Measurements from ENCODE around the gene CHFR. TPM values are rescaled to one million over a fixed set of nuclear protein-coding genes. Genes with fewer than 3 reads are reported as not detected.

Gene CHFR
- total and polyA plus RNA-seq, 9 of the 15 experiments (the other 6 are each of a cell fraction or from before 2014, with no cell fraction given): 0.61 to 33.9 (median 19.3) TPM

DNA sequence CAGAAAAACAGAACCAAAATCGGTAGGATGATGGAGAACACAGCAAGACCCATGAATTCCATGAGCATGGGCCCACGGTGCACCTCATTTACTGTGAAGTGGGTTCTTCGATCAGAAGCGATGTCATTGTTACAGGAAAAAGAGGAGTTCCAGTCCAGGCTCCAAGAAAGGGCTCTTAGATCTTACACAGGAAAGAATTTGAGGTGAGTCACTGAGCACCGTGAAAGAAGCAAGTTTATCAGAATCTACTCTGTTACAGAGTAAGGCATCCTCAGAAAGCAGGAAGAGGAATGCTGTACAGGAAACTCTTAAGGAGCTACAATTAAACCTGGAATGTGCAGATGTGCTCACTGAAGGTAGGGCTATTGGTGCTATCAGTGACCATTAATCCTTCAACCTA, 11.6 kb upstream of the CHFR start (continued):
- TF ChIP-seq POLR2B (IDR thresholded peaks at IDR 0.05; ENCODE audit: low read depth, partially characterized antibody): no peak
- TF ChIP-seq ZNF134 (CRISPR knock-in tag; conservative IDR thresholded peaks at IDR 0.05): no peak
- no peak for TF ChIP-seq SAP30 (IDR thresholded peaks at IDR 0.05; ENCODE audit: borderline replicate concordance, insufficient read depth, low read depth, low read length, poor library complexity, severe bottlenecking)

DNA sequence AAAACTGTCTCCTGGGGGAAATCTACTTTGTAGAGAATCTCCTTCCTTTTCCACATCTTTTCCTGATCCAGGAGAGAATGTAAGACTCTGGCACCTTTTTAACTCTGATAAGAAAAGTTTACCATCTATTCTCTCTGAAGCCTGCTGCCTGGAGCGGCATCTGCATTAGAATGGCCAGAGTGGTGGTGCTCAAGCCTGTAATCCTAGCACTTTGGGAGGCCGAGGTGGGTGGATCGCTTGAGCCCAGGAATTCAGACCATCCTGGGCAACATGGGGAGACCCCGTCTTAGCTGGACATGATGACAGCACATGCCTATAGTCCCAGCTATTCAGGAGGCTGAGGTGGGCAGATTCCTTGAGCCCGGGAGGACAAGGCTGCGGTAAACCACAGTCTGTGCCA, 1.4 kb upstream of the CHFR start:
- no peak overlapping the region for H3K4me3 ChIP-seq
- no peak overlapping the region for H3K27ac ChIP-seq (ENCODE audit: extremely low read depth, low read depth, low read length)
- peaks cover 4% of the 10 kb centered on the region; the same call in 1 of the 3 replicates for H3K79me2 ChIP-seq (ENCODE audit: control insufficient read depth, insufficient read depth, low read length)
- ChIA-PET POLR2A (no interaction called here), CTCF (ENCODE audit: low intra/inter-chr PET ratio) (no interaction called here)
- H3K4me1 ChIP-seq (replicated peaks in 1 of 2; ENCODE audit: control insufficient read depth in 2 of 2, insufficient read depth in 2 of 2, low read length in 2 of 2): peaks cover 7 to 10% of the 10 kb centered on the region in 2 experiments; a peak in 3 of 5 replicates
- FAIRE-seq (no peak), DNase-seq (ENCODE audit: extremely low read depth in 1 of 4, low spot score in 3 of 4) (no peak), ATAC-seq (no peak)
- H3K27me3 ChIP-seq (ENCODE audit: control insufficient read depth in 2 of 2, insufficient read depth in 2 of 2, low read length in 2 of 2): peaks cover 2 to 6% of the 10 kb centered on the region in 2 experiments; a peak in 1 of 5 replicates
- no peaks in the 10 kb centered on the region for H3K9me1 ChIP-seq (ENCODE audit: control insufficient read depth, insufficient read depth, low read length)
- intact Hi-C loops (cut with micrococcal nuclease): no loop called here
- no peaks in the 10 kb centered on the region for H4K20me1 ChIP-seq (replicated peaks; ENCODE audit: control insufficient read depth, insufficient read depth, low read length)
- no peak overlapping the region for H3K4me2 ChIP-seq (ENCODE audit: insufficient read depth, low read length)
- H3K36me3 ChIP-seq (ENCODE audit: control insufficient read depth, insufficient read depth, low read length): peaks cover 5% of the 10 kb centered on the region; the same call in 2 of the 3 replicates
- in situ Hi-C loops (cut with MboI): no loop called here
- WGBS (ENCODE audit: insufficient coverage, low coverage, missing lambda C conversion rate): 42% methylated on average over 6 of the region's 6 CpGs
- no peak overlapping the region for H2AFZ ChIP-seq (ENCODE audit: low read depth, low read length)
- no peak overlapping the region for H3K9ac ChIP-seq (ENCODE audit: insufficient read depth in 1 of 2, low read depth in 2 of 2, low read length in 2 of 2)
- peaks cover 17% of the 10 kb centered on the region for H3K9me3 ChIP-seq (replicated peaks; ENCODE audit: control insufficient read depth, insufficient read depth, low read depth, low read length)
- BruUV-seq (replicated peaks): no TSS peak
- TF ChIP-seq SP2 (IDR thresholded peaks at IDR 0.05; ENCODE audit: extremely low read depth, low read depth, low read length, poor library complexity, severe bottlenecking) (no peak), ZNF551 (CRISPR knock-in tag; IDR thresholded peaks at IDR 0.05) (no peak), ZNF232 (CRISPR knock-in tag; IDR thresholded peaks at IDR 0.05) (no peak), WHSC1 (IDR thresholded peaks at IDR 0.05; ENCODE audit: low read length) (no peak), ELF4 (CRISPR knock-in tag; IDR thresholded peaks at IDR 0.05) (no peak), PKNOX1 (IDR thresholded peaks at IDR 0.05) (no peak), POLR3A (IDR thresholded peaks at IDR 0.05; ENCODE audit: borderline replicate concordance, extremely low read depth, insufficient read depth, insufficient read length) (no peak), POLR2AphosphoS2 (IDR thresholded peaks at IDR 0.05; ENCODE audit: low read length) (no peak), ZFP36 (IDR thresholded peaks at IDR 0.05; ENCODE audit: low read depth, low read length, partially characterized antibody) (no peak), ZNF586 (CRISPR knock-in tag; conservative IDR thresholded peaks at IDR 0.05) (no peak), E2F1 (CRISPR knock-in tag; IDR thresholded peaks at IDR 0.05) (no peak), ZSCAN29 (IDR thresholded peaks at IDR 0.05) (no peak), ZNF408 (CRISPR knock-in tag; IDR thresholded peaks at IDR 0.05; ENCODE audit: low read depth) (no peak), SRSF9 (IDR thresholded peaks at IDR 0.05; ENCODE audit: borderline replicate concordance, low read depth, low read length) (no peak), ZNF583 (CRISPR knock-in tag; IDR thresholded peaks at IDR 0.05) (no peak), MEF2A (IDR thresholded peaks at IDR 0.05; ENCODE audit: control insufficient read depth, low read depth, low read length) (no peak), HLTF (IDR thresholded peaks at IDR 0.05) (no peak)
- TF ChIP-seq, protein P1, sequence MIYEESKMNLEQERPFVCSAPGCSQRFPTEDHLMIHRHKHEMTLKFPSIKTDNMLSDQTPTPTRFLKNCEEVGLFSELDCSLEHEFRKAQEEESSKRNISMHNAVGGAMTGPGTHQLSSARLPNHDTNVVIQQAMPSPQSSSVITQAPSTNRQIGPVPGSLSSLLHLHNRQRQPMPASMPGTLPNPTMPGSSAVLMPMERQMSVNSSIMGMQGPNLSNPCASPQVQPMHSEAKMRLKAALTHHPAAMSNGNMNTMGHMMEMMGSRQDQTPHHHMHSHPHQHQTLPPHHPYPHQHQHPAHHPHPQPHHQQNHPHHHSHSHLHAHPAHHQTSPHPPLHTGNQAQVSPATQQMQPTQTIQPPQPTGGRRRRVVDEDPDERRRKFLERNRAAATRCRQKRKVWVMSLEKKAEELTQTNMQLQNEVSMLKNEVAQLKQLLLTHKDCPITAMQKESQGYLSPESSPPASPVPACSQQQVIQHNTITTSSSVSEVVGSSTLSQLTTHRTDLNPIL (CRISPR knock-in tag; IDR thresholded peaks at IDR 0.05): no peak

All from K562 (cell line).